A549 (cell line): ENCODE results near the gene ZFYVE9.

Experiments
- CHD2 ChIP-seq: fragments of 150-350 bp; IDR thresholded peaks from 2 replicates; pipeline ENCODE4 v1.6.1; 2014; ENCODE audit warnings: low read length; ENCODE audit not compliant: partially characterized antibody
- MAZ ChIP-seq: fragments of 150-350 bp; IDR thresholded peaks from 2 replicates; pipeline ENCODE4 v1.6.1; 2014; ENCODE audit warnings: antibody characterized with exemption, low read depth, low read length, borderline replicate concordance
- NPAS2 ChIP-seq: fragments of 250-450 bp; sonication (Bioruptor Pico); IDR thresholded peaks from 2 replicates; pipeline ENCODE4 v1.8.0; 2022; ENCODE audit warnings: mild to moderate bottlenecking, moderate library complexity, borderline replicate concordance
- TF ChIP-seq, protein P1 (sequence below): fragments of >200 bp; sonication (Bioruptor Twin); formaldehyde crosslinking; IDR thresholded peaks from 3 replicates; pipeline ENCODE4 v1.5.1; 2016

DNA sequence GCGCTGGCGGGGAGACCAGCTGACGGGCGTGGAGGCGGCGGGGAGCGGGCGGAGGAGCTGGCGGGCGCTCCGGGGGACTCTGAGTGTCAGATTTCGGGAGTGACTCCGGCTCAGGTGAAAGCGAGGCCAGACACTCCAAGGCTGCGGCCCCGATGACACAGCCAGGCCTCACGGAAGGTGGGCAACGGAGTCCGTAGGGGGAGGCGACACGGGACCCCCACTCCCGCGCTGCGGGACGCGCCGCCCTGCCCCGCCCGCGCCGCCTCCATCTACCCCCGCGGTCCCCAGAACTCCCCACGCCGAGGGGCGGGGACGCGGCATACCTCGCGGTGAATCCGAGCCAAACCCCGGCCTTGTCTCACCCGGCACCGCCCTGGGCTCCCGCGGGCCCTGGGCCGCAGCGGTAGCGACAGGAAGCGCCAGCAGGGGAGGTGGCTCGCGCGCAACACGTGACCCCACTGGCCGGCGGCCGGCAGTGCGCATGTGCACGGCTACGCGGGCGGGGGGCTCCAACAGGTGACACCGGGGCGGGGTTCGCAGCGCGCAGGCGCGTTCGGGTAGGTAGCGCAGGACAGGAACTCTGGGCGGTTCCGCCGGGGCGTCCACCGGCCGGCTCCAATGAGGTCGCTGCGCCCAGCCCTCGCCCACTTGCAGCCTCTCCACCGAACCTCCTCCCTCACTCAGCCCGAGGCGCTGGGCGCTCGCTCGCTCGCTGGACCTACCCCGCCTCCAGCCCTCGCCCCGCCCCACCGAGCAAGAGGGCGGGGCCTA, 224.0 kb downstream of the ZFYVE9 start, which contains the start of gene CC2D1B:
- TF ChIP-seq CHD2 (no peak), NPAS2 (CRISPR knock-in tag) (peak; percentile 82), MAZ (0 out of 2 replicates have a peak, but pooled peaks have one; percentile 39)
- TF ChIP-seq, protein P1, sequence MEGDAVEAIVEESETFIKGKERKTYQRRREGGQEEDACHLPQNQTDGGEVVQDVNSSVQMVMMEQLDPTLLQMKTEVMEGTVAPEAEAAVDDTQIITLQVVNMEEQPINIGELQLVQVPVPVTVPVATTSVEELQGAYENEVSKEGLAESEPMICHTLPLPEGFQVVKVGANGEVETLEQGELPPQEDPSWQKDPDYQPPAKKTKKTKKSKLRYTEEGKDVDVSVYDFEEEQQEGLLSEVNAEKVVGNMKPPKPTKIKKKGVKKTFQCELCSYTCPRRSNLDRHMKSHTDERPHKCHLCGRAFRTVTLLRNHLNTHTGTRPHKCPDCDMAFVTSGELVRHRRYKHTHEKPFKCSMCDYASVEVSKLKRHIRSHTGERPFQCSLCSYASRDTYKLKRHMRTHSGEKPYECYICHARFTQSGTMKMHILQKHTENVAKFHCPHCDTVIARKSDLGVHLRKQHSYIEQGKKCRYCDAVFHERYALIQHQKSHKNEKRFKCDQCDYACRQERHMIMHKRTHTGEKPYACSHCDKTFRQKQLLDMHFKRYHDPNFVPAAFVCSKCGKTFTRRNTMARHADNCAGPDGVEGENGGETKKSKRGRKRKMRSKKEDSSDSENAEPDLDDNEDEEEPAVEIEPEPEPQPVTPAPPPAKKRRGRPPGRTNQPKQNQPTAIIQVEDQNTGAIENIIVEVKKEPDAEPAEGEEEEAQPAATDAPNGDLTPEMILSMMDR = no peak
